Ovary (tissue), 9 donors: Measurements from ENCODE around the gene NAGPA. TPM values are rescaled to one million over a fixed set of nuclear protein-coding genes. Genes with fewer than 3 reads are reported as not detected.

Experiments used
- DNase-seq, 5 donors: peaks; one replicate each; pipeline ENCODE4 v3.0.0-alpha.2; 2019 to 2020
- H3K27ac ChIP-seq, 2 donors: fragments of 200-600 bp; one replicate each; pipeline versions ENCODE4 v1.5.1 to v1.8.0; 2019 to 2022
- H3K27me3 ChIP-seq: fragments of 200-600 bp; one replicate; pipeline ENCODE4 v1.8.0; 2022
- H3K36me3 ChIP-seq: fragments of 200-600 bp; sonication (generic); one replicate; pipeline ENCODE4 v1.5.1; 2019
- H3K4me1 ChIP-seq: one replicate; pipeline ENCODE4 v1.8.1; 2013; ENCODE audit warnings: mild to moderate bottlenecking, moderate library complexity; ENCODE audit not compliant: insufficient read depth
- H3K4me3 ChIP-seq: fragments of 200-600 bp; sonication (generic); one replicate; pipeline ENCODE4 v1.5.1; 2017
- H3K9me3 ChIP-seq, 2 donors: fragments of 200-600 bp in 1 of 2; sonication (generic) in 1 of 2; one replicate each; pipeline versions ENCODE4 v1.5.1 to v1.8.1; 2013 to 2019; ENCODE audit warnings: mild to moderate bottlenecking in 1 of 2, moderate library complexity in 1 of 2
- EP300 ChIP-seq: sonication (generic); formaldehyde crosslinking; IDR thresholded peaks from one replicate; pipeline ENCODE4 v1.6.1; 2017; ENCODE audit warnings: antibody characterized with exemption
- POLR2A ChIP-seq: fragments of 450-650 bp; IDR thresholded peaks from one replicate; pipeline ENCODE4 v1.6.1; 2017; ENCODE audit warnings: antibody characterized with exemption, mild to moderate bottlenecking, moderate library complexity
- WGBS, 3 donors: extraction: QIAGEN DNeasy Blood & Tissue Kit in 1 of 3; methylation state at CpG; one replicate each; pipeline versions ENCODE4 v1.1.5 to v1.1.7; 2013 to 2017; 5-methylcytosine and 5-hydroxymethylcytosine counted together
- intact Hi-C, 4 donors: fragments of 100-400 bp; cut with DNase I; formaldehyde crosslinking; loops; one replicate each; pipeline versions ENCODE4 v1.11.0 to v1.15.1; 2022 to 2023
- polyA plus RNA-seq, 2 donors: library from polyadenylated mRNA; stranded (reverse); fragments of 200-250 nt in 1 of 2; fragments of 350-450 nt in 1 of 2; fragmentation: Illumina TruSeq in 1 of 2; extraction: RNeasy Lipid Tissue Mini Kit (QIAGEN cat#74804) in 1 of 2; gene quantifications; one replicate each; pipeline ENCODE4 v1.2.3, GENCODE V29; 2013 to 2014
- total RNA-seq, 7 donors: library from RNA; depleted of rRNA in 2 of 7; stranded (reverse); fragments of >200 nt in 2 of 7; fragmentation: NEBNext Ultra II Directional in 3 of 7; extraction: Animal tissue kit (Norgen Biotek cat#: 25700) in 3 of 7; gene quantifications; one replicate each; pipeline versions ENCODE4 v1.1.0 to v1.2.4, GENCODE V29; 2016 to 2023
- TF ChIP-seq, protein P1 (sequence below), 3 donors: fragments of 450-650 bp in 2 of 3; fragments of 200-600 bp in 1 of 3; IDR thresholded peaks; one replicate each; pipeline versions ENCODE4 v1.5.1 to v1.8.0; 2016 to 2022; ENCODE audit warnings: antibody characterized with exemption in 3 of 3, mild to moderate bottlenecking in 1 of 3
- donor health status: DM: no; HTN: no; CAD: no; lungs with moderate emphysema.
- donor health status: DM: no; HTN: no; CAD: no.
- donor health status: Bipolar disorder and iron deficiency.
- donor health status: DM: yes; HTN: yes; CAD: no.
- donor health status: DM: no; HTN: no; CAD: no.
- donor health status: DM: yes; HTN: yes; CAD: no.

NAGPA gene
- total and polyA plus RNA-seq, 9 donors = 2.9 to 14.8 (median 7.1) TPM

DNA sequence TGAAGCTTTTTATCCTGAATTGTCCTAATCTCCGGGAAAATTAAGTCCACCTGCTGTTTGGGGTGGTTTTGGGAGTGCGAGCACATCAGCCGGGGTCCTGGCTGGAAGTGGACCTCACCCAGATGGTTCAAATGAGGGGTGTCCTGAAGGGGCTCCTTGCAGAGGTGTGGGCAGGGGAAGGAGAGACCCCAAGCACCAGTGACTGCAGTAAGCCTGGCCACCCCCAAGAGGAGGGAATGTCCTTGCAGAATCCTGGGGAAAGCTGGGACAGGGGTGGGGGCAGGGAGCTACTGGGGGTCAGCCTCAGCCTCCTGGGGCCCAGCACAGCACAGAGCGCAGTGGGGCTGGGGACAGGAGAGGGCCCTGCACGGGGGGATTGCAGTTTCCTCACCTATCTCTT is 29.4 kb downstream of the NAGPA start:
- H3K36me3 ChIP-seq = no peaks in the 10 kb centered on the region
- TF ChIP-seq POLR2A = no peak
- no peak for TF ChIP-seq EP300
- TF ChIP-seq, protein P1, sequence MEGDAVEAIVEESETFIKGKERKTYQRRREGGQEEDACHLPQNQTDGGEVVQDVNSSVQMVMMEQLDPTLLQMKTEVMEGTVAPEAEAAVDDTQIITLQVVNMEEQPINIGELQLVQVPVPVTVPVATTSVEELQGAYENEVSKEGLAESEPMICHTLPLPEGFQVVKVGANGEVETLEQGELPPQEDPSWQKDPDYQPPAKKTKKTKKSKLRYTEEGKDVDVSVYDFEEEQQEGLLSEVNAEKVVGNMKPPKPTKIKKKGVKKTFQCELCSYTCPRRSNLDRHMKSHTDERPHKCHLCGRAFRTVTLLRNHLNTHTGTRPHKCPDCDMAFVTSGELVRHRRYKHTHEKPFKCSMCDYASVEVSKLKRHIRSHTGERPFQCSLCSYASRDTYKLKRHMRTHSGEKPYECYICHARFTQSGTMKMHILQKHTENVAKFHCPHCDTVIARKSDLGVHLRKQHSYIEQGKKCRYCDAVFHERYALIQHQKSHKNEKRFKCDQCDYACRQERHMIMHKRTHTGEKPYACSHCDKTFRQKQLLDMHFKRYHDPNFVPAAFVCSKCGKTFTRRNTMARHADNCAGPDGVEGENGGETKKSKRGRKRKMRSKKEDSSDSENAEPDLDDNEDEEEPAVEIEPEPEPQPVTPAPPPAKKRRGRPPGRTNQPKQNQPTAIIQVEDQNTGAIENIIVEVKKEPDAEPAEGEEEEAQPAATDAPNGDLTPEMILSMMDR (IDR thresholded peaks at IDR 0.05) = no peak
- 53 to 77% (median 63%) methylated on average over 5 of the region's 5 CpGs for WGBS, 3 donors
- DNase-seq = no peak
- intact Hi-C loops = no loop called here
- no peak overlapping the region for H3K27ac ChIP-seq
- no peaks in the 10 kb centered on the region for H3K27me3 ChIP-seq
- H3K4me1 ChIP-seq = no peaks in the 10 kb centered on the region
- no peaks in the 10 kb centered on the region for H3K9me3 ChIP-seq
- H3K4me3 ChIP-seq = no peak overlapping the region

DNA sequence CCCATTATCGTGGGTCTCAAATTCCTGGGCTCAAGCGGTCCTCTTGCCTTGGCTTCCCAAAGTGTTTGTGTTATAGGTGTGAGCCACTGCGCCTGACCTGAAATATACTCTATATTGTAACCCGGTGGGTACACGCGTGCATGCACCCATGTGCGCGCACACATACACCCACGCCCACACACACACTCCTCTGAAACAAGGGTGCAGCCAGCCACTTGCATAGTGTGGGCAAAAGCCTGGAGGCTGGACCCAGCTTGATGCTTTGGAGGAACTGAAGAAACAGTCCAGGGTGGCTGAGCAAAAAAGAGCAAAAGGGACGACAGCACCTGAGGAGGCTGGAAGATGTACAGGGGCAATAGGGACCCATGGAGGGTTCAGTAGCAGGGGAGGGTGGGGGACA is 29.9 kb downstream of the NAGPA start:
- WGBS, 3 donors = 84 to 91% (median 87%) methylated on average over 10 of the region's 10 CpGs
- no peak overlapping the region for H3K4me3 ChIP-seq
- no peaks in the 10 kb centered on the region for H3K9me3 ChIP-seq
- TF ChIP-seq POLR2A (no peak), EP300 (no peak)
- TF ChIP-seq, protein P1 (IDR thresholded peaks at IDR 0.05) = no peak
- intact Hi-C loops = no loop called here
- H3K36me3 ChIP-seq = no peaks in the 10 kb centered on the region
- no peaks in the 10 kb centered on the region for H3K4me1 ChIP-seq
- H3K27me3 ChIP-seq = no peaks in the 10 kb centered on the region
- no peak overlapping the region for H3K27ac ChIP-seq
- no peak for DNase-seq

DNA sequence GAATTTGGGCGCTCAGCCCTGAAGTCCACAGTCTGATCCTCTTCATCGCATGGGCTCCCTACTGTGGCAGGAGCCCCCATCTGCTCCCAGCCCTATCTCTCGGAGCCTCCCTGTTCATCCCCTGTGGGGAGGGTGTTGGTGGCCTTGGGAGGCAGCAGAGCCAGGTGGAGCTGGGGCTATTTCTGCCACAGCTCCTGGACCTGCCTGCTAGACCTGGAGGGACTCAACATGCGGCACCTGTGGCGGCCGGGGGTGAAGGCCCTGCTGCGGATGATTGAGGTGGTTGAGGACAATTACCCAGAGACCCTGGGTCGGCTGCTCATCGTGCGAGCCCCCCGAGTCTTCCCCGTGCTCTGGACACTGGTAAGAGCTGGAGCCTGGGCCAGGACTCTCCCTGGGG is 30.5 kb downstream of the NAGPA start:
- intact Hi-C loops = no loop called here
- no peaks in the 10 kb centered on the region for H3K27me3 ChIP-seq
- DNase-seq = no peak
- no peak overlapping the region for H3K27ac ChIP-seq
- WGBS, 3 donors = 40 to 53% (median 48%) methylated on average over 12 of the region's 12 CpGs
- no peaks in the 10 kb centered on the region for H3K9me3 ChIP-seq
- no peaks in the 10 kb centered on the region for H3K36me3 ChIP-seq
- H3K4me1 ChIP-seq = no peaks in the 10 kb centered on the region
- H3K4me3 ChIP-seq = no peak overlapping the region
- no peak for TF ChIP-seq POLR2A

DNA sequence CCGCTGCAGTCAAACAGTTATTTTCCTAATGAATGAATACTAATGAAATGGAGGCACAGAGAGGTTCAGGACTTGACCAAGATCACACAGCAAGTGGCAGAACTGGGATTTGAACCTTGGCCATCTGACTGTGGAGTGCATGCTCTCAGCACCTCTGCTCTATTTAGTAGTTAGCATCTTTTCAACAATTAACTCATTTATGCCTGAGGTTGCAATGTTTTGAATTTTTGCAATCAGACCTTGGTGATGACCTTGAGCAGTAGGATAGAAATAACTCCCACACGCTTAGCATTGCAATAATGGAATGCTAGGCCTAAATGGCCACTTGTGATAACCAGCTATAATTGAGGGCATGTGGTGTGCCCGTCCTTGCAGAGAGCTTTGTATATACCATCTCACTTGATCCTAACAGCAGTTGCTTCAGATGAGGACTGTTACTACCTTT is 31.0 kb downstream of the NAGPA start:
- Histone ChIP-seq H3K9me3 (no peaks in the 10 kb centered on the region), H3K27me3 (no peaks in the 10 kb centered on the region), H3K4me1 (no peaks in the 10 kb centered on the region), H3K27ac (no peak overlapping the region), H3K4me3 (no peak overlapping the region), H3K36me3 (no peaks in the 10 kb centered on the region)
- DNase-seq = no peak
- TF ChIP-seq, protein P1 (IDR thresholded peaks at IDR 0.05) = no peak
- TF ChIP-seq EP300 (no peak), POLR2A (no peak)
- 34 to 36% (median 34%) methylated on average over 3 of the region's 3 CpGs for WGBS, 3 donors
- intact Hi-C loops = no loop called here

DNA sequence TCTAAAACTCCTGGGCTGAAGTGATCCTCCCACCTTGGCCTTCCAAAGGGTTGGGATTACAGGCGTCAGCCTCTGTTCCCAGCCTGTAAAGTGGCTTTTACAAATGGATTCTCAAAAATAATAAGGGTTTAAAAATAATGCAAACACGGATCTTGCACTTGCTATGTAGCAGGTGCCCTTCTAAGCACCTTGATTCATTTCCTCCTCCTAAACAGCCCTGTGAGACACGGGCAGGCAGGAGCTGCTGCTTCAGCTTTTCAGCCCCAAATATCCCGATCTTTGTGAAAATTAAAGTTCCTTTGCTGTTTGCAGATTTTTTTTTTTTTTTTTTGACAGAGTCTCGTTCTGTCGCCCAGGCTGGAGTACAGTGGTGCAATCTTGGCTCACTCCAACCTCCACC is 31.7 kb downstream of the NAGPA start:
- Histone ChIP-seq H3K27me3 (no peaks in the 10 kb centered on the region), H3K36me3 (no peaks in the 10 kb centered on the region), H3K4me1 (no peaks in the 10 kb centered on the region), H3K4me3 (no peak overlapping the region), H3K27ac (no peak overlapping the region), H3K9me3 (no peaks in the 10 kb centered on the region)
- 40 to 61% (median 43%) methylated on average over 6 of the region's 6 CpGs for WGBS, 3 donors
- TF ChIP-seq EP300 (no peak), POLR2A (no peak)
- TF ChIP-seq, protein P1 (IDR thresholded peaks at IDR 0.05) = no peak
- DNase-seq = no peak
- intact Hi-C loops = no loop called here
